PFSK-1 (cell line): Measurements from ENCODE around the gene USP7.

Source experiments
- FOXP2 ChIP-seq: optimal IDR thresholded peaks from 2 replicates; pipeline ENCODE3; 2011; ENCODE audit warnings: borderline replicate concordance, control low read depth, inconsistent platforms; ENCODE audit not compliant: insufficient read depth; ENCODE audit errors: extremely low read length, extremely low read depth
- POLR2AphosphoS5 ChIP-seq: IDR thresholded peaks from 2 replicates; pipeline ENCODE4 v1.6.1; 2012; ENCODE audit warnings: low read depth, mild to moderate bottlenecking, control low read depth, low read length, moderate library complexity
- REST ChIP-seq, 2 experiments: IDR thresholded peaks; 2 replicates each; pipeline versions ENCODE4 v1.6.1 to v1.8.0; 2011 to 2012; ENCODE audit warnings: low read depth in 2 of 2, low read length in 2 of 2, control low read depth in 1 of 2, inconsistent platforms in 1 of 2, mild to moderate bottlenecking in 1 of 2, moderate library complexity in 1 of 2; ENCODE audit not compliant: insufficient read depth in 1 of 2
- SIN3A ChIP-seq: IDR thresholded peaks from 2 replicates; pipeline ENCODE4 v1.6.1; 2012; ENCODE audit warnings: mild to moderate bottlenecking, low read length, moderate library complexity, borderline replicate concordance; ENCODE audit not compliant: insufficient read depth
- TAF1 ChIP-seq: IDR thresholded peaks from 2 replicates; pipeline ENCODE4 v1.6.1; 2012; ENCODE audit warnings: low read length, control low read depth, borderline replicate concordance; ENCODE audit not compliant: insufficient read depth

The USP7 gene

DNA sequence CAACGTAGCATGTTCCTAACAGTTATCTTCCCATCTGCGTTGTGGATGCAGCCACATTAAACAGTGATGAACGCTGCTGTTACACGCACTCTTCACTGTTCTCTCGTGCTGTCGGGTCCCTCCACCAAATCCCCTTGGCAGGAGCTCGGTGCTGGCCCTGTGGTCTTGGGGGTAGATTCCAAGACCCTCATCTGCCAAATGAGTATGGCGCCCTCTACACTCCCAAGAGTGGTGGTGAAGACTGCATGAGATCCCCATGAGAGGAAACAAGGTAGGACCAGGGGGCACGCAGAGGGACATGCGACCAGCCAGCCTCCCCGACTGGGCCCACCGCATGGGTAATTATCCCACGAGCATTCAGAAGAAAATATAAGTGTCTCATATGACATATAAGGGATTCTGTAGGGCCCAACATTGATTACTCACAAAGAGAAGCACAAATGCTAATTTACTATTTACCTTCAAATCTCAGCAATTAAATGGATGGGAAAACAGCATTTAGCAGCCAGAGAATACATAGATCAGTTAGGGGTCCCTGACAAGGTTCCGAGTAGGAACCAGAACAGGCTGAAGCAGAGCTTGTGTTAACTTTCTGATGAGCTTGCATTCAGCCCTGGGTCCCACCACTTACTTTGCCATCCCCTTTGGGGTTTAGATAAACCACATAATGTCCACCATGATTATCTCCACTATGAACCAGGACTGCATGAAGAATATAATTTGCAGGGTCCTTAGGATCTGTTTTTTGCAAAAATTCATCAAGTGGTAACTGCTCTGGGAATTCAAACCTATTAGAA is 57.7 kb downstream of the USP7 start:
- TF ChIP-seq TAF1 (no peak), POLR2AphosphoS5 (no peak), FOXP2 (no peak), REST (IDR thresholded peaks at IDR 0.05; ENCODE audit: insufficient read depth in 1 of 2, low read depth in 2 of 2, low read length in 2 of 2) (no peak), SIN3A (no peak)

DNA sequence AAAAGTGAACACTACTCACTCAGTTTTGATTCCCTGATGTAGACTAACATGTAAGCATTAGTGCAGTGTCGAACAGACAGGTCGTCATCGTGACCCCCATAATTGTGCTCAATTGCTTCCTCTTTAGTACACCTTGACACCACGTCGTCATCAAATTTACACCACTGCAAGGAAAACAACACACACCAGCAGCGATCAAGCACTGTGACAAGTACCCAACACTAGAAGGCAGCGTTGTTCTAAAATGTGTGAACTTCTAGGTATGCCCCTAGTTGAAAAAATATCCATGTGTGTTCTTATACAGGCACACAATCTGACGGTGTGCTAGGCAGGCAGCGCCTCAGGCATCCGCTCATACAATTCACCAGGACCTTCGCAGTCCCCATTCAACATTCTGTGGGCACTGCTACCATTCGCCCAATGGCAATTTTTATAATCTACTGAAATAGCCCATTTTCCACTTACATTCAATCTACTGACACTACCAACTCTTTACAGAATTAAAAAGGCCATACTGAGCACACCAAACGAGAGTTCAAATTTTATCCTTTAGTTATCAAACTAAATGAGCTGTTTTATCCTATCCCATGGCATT is 58.4 kb downstream of the USP7 start:
- TF ChIP-seq FOXP2 (no peak), SIN3A (no peak), TAF1 (no peak)

GRCh38 chr16:8904018-8904430 is 59.7 kb downstream of the USP7 start:
- TF ChIP-seq FOXP2, result no peak
- TF ChIP-seq SIN3A, result no peak
- no peak for TF ChIP-seq REST (IDR thresholded peaks at IDR 0.05; ENCODE audit: insufficient read depth in 1 of 2, low read depth in 2 of 2, low read length in 2 of 2)
- no peak for TF ChIP-seq TAF1
- no peak for TF ChIP-seq POLR2AphosphoS5

DNA sequence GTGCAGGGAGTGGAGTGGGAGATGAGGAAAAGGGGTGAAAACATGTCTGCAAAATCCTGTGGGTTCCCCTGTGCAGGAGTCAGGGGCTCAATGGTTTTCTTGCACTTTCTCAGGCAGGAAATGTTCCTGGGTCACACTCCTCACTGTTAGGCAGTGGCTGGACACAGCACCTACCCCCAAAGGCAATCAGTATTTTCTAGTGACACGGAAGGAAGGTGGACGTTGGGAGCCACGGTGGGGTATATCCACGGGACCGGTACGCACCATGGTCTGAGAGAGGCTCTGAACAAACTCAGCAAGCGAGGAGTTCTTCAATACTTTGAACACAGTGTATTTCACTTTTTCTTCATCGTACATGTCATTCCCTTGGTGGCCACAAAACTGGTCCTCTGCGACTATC is 60.7 kb downstream of the USP7 start:
- no peak for TF ChIP-seq SIN3A
- no peak for TF ChIP-seq TAF1
- TF ChIP-seq POLR2AphosphoS5, result no peak
- no peak for TF ChIP-seq REST (IDR thresholded peaks at IDR 0.05; ENCODE audit: insufficient read depth in 1 of 2, low read depth in 2 of 2, low read length in 2 of 2)
- no peak for TF ChIP-seq FOXP2

DNA sequence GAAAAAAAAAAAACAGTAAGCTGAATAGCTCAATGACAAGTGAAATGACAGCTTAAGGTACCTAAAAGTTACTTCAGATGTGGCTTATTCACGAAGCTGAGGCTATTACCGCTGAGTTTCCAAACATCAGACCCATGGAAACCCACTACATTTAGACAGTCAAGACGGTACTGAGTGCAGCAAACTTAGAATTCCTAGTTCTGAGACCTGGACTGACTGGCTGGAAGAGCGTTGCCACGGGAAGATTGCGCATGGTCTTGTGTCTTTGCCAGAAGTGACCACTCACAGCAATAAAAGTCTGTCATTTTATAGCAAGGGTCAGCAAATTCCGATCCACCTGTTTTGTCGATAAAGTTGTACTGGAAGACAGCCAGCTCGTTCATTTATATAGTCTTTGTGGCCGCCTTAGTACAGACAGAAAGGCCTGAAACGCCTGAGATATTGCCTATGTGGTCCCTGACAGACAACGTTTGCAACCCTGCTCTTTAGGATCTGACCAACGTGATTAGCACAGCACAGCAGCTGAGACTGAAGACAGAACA is 62.3 kb downstream of the USP7 start:
- TF ChIP-seq REST (IDR thresholded peaks at IDR 0.05; ENCODE audit: insufficient read depth in 1 of 2, low read depth in 2 of 2, low read length in 2 of 2) (no peak), SIN3A (no peak), FOXP2 (no peak), POLR2AphosphoS5 (no peak), TAF1 (no peak)
